Measurements from ENCODE around the gene AGBL1. TPM values are rescaled to one million over a fixed set of nuclear protein-coding genes. Genes with fewer than 3 reads are reported as not detected.

AGBL1 gene
- total RNA-seq, 1 experiment from 2014 or later = not detected

DNA sequence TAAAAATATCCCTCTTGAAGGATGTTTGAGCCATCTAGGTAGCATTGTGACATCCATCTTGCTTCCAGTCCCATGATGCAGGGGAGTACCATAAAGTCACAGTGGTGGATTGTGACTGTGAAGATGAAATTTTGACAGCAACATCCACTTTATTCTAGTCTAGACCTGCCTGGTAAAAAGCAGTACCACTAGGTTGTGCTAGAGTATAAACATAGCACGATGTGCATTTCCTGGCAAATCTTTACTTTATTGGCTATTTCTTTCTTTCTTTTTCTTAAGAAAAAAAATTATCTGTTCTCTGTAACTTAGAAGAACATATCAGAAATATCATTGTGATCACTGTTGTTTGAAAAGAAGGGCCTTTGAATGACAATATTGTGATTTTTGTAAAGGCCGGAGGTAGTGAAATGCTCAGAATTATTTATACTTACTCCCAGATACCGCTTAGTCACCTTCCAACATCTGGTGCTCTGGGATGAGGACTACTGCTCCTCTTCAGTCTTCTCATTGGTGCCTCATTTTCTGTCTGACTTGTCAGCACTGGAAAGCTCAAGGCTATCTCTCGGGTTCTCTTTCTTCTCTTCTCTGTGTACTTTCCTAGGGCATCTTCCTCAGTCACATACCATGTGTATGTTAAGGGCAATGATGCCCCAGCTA is 35.6 kb downstream of the AGBL1 start:
- Mint-ChIP-seq H3K36me3 (ENCODE audit: insufficient read depth in 1 of 3, low read depth in 3 of 3) (peaks cover 3 to 14% (median 3%) of the 10 kb centered on the region in 3 experiments; a peak in 2 of 7 replicates), H3K27ac (no peak overlapping the region), H3K9me3 (peaks cover 11 to 12% of the 10 kb centered on the region in 2 experiments), H3K4me1 (peaks cover 5 to 12% of the 10 kb centered on the region in 2 experiments), H3K27me3 (ENCODE audit: low read depth) (no peaks in the 10 kb centered on the region), H3K4me3 (no peak overlapping the region)
- no peaks in the 10 kb centered on the region for H3K4me1 ChIP-seq (ENCODE audit: insufficient read depth, low read length)
- H2BK20ac ChIP-seq (ENCODE audit: low read depth, low read length, poor library complexity, severe bottlenecking) = no peak overlapping the region
- no peak overlapping the region for H2AFZ ChIP-seq (ENCODE audit: low read length)
- no peaks in the 10 kb centered on the region for H3K79me1 ChIP-seq (ENCODE audit: insufficient read depth, low read depth, low read length, poor library complexity, severe bottlenecking)
- H4K20me1 ChIP-seq (ENCODE audit: control insufficient read depth, insufficient read depth, insufficient read length) = no peaks in the 10 kb centered on the region
- no peak overlapping the region for H3K23ac ChIP-seq (ENCODE audit: insufficient read length, low read depth, low read length)
- no peak overlapping the region for H3K4me2 ChIP-seq (ENCODE audit: insufficient read depth, insufficient read length, low read length)
- no peaks in the 10 kb centered on the region for H3K27me3 ChIP-seq (ENCODE audit: insufficient read depth, low read length)
- H3K9ac ChIP-seq (ENCODE audit: extremely low read depth, insufficient read length, low read length) = no peak overlapping the region
- TF ChIP-seq, protein P1, sequence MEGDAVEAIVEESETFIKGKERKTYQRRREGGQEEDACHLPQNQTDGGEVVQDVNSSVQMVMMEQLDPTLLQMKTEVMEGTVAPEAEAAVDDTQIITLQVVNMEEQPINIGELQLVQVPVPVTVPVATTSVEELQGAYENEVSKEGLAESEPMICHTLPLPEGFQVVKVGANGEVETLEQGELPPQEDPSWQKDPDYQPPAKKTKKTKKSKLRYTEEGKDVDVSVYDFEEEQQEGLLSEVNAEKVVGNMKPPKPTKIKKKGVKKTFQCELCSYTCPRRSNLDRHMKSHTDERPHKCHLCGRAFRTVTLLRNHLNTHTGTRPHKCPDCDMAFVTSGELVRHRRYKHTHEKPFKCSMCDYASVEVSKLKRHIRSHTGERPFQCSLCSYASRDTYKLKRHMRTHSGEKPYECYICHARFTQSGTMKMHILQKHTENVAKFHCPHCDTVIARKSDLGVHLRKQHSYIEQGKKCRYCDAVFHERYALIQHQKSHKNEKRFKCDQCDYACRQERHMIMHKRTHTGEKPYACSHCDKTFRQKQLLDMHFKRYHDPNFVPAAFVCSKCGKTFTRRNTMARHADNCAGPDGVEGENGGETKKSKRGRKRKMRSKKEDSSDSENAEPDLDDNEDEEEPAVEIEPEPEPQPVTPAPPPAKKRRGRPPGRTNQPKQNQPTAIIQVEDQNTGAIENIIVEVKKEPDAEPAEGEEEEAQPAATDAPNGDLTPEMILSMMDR (conservative IDR thresholded peaks at IDR 0.05) = peak; percentile 63
- H4K5ac ChIP-seq (ENCODE audit: insufficient read length, low read depth, low read length) = no peak overlapping the region
- H3K23me2 ChIP-seq (ENCODE audit: insufficient read length, low read depth, low read length, poor library complexity, severe bottlenecking) = no peaks in the 10 kb centered on the region
- H2BK5ac ChIP-seq (ENCODE audit: insufficient read length, low read length) = no peak overlapping the region
- no peaks in the 10 kb centered on the region for H3K79me2 ChIP-seq (ENCODE audit: insufficient read depth, low read length)
- H3T11ph ChIP-seq (ENCODE audit: low read length) = no peak overlapping the region
- H3K9me3 ChIP-seq (ENCODE audit: control insufficient read depth, low read depth, low read length) = no peaks in the 10 kb centered on the region
- no peak overlapping the region for H3K18ac ChIP-seq (ENCODE audit: insufficient read length, low read depth, low read length)
- H3K4ac ChIP-seq (ENCODE audit: low read depth, low read length) = no peak overlapping the region
- no peak overlapping the region for H2AK5ac ChIP-seq (ENCODE audit: insufficient read length, low read length)
- H3K14ac ChIP-seq (ENCODE audit: insufficient read depth, low read length) = no peak overlapping the region
- H2BK15ac ChIP-seq (ENCODE audit: low read depth, low read length) = no peak overlapping the region
- no peak overlapping the region for H2BK120ac ChIP-seq (ENCODE audit: low read depth, low read length, poor library complexity, severe bottlenecking)
- H4K8ac ChIP-seq (replicated peaks; ENCODE audit: insufficient read length, low read depth, low read length) = no peak overlapping the region
- H3K27ac ChIP-seq (ENCODE audit: insufficient read length, low read depth, low read length) = no peak overlapping the region
- H2BK12ac ChIP-seq (ENCODE audit: insufficient read length, low read depth, low read length) = no peak overlapping the region
- DNase-seq = no peak
- no peak overlapping the region for H3K56ac ChIP-seq (ENCODE audit: insufficient read length, low read depth, low read length)
- WGBS (ENCODE audit: extremely low coverage, insufficient read length, low lambda C conversion rate) = no CpG with 5 or more reads among the region's 4 CpGs
- H4K91ac ChIP-seq (ENCODE audit: insufficient read length, low read depth, low read length) = no peak overlapping the region

All from H9 (cell line).